Ishikawa (cell line): ENCODE measurements around the gene NFS1.

Experiments used
- CEBPB ChIP-seq: IDR thresholded peaks from 2 replicates; pipeline ENCODE4 v1.6.1; 2012
- CREB1 ChIP-seq: IDR thresholded peaks from 2 replicates; pipeline ENCODE4 v1.6.1; 2012; ENCODE audit warnings: low read depth
- EGR1 ChIP-seq: IDR thresholded peaks from 2 replicates; pipeline ENCODE4 v1.6.1; 2012
- EP300 ChIP-seq: IDR thresholded peaks from 2 replicates; pipeline ENCODE4 v1.6.1; 2012; ENCODE audit warnings: borderline replicate concordance
- FOXM1 ChIP-seq: IDR thresholded peaks from 2 replicates; pipeline ENCODE4 v1.6.1; 2012; ENCODE audit warnings: low read depth, borderline replicate concordance
- MAX ChIP-seq: IDR thresholded peaks from 2 replicates; pipeline ENCODE4 v1.6.1; 2012
- NFIC ChIP-seq: IDR thresholded peaks from 2 replicates; pipeline ENCODE4 v1.6.1; 2012
- RAD21 ChIP-seq: IDR thresholded peaks from 2 replicates; pipeline ENCODE4 v1.6.1; 2012; ENCODE audit warnings: low read depth
- REST ChIP-seq: IDR thresholded peaks from 2 replicates; pipeline ENCODE4 v1.6.1; 2012; ENCODE audit warnings: low read depth, mild to moderate bottlenecking
- TAF1 ChIP-seq: IDR thresholded peaks from 2 replicates; pipeline ENCODE4 v1.6.1; 2012; ENCODE audit warnings: low read depth, mild to moderate bottlenecking
- TCF12 ChIP-seq: IDR thresholded peaks from 2 replicates; pipeline ENCODE4 v1.6.1; 2012; ENCODE audit warnings: low read depth
- TEAD4 ChIP-seq: IDR thresholded peaks from 2 replicates; pipeline ENCODE4 v1.6.1; 2012
- USF1 ChIP-seq: IDR thresholded peaks from 2 replicates; pipeline ENCODE4 v1.6.1; 2012
- YY1 ChIP-seq: IDR thresholded peaks from 2 replicates; pipeline ENCODE4 v1.6.1; 2012; ENCODE audit warnings: low read depth
- ZBTB7A ChIP-seq: IDR thresholded peaks from 2 replicates; pipeline ENCODE4 v1.6.1; 2012; ENCODE audit warnings: low read depth

Gene NFS1

GRCh38 chr20:35654415-35654814 is 44.7 kb downstream of the NFS1 start:
- TF ChIP-seq TEAD4: no peak

GRCh38 chr20:35653893-35654292 is 45.3 kb downstream of the NFS1 start:
- TF ChIP-seq ZBTB7A: no peak
- no peak for TF ChIP-seq USF1
- no peak for TF ChIP-seq RAD21
- TF ChIP-seq CEBPB: no peak
- no peak for TF ChIP-seq FOXM1

GRCh38 chr20:35653430-35653734 is 45.8 kb downstream of the NFS1 start:
- TF ChIP-seq TCF12 (no peak), RAD21 (no peak), ZBTB7A (no peak), FOXM1 (no peak), CEBPB (no peak), USF1 (no peak), EGR1 (no peak), REST (no peak), EP300 (no peak), CREB1 (no peak), MAX (no peak), TEAD4 (no peak)

- TF ChIP-seq MAX: no peak
- TF ChIP-seq EP300: no peak
- TF ChIP-seq NFIC: no peak
- no peak for TF ChIP-seq CREB1
- no peak for TF ChIP-seq CEBPB
- no peak for TF ChIP-seq RAD21
- TF ChIP-seq EGR1: no peak
- no peak for TF ChIP-seq TEAD4
- no peak for TF ChIP-seq YY1
- TF ChIP-seq REST: no peak
- TF ChIP-seq FOXM1: no peak
- no peak for TF ChIP-seq TCF12
- no peak for TF ChIP-seq ZBTB7A
- TF ChIP-seq USF1: no peak
These were observed 46.3 kb downstream of the NFS1 start for GRCh38 chr20:35652641-35653429.

- no peak for TF ChIP-seq CEBPB
- no peak for TF ChIP-seq TAF1
- no peak for TF ChIP-seq TEAD4
- no peak for TF ChIP-seq MAX
- no peak for TF ChIP-seq EGR1
These were observed 47.2 kb downstream of the NFS1 start for GRCh38 chr20:35651958-35652357.

- TF ChIP-seq EGR1 (no peak), NFIC (no peak), TEAD4 (no peak), FOXM1 (no peak), CREB1 (no peak), TAF1 (no peak), ZBTB7A (no peak), REST (no peak), CEBPB (no peak), RAD21 (no peak), YY1 (no peak), TCF12 (no peak), USF1 (no peak), EP300 (no peak), MAX (no peak)
These were observed 48.5 kb downstream of the NFS1 start for GRCh38 chr20:35650632-35651031.
